Measurements from ENCODE around the gene PCGF5.
"Not testable (repeated sequence)": the region's sequence is repeated elsewhere in the genome, so short reads cannot be mapped to it uniquely, and the experiment has no call there.

PCGF5 gene

GRCh38 chr10:91220194-91220953 is at the start of gene PCGF5:
Gene PCGF5, plus strand, starts transcription at chr10:91220663. Its CDS starts 2,209 bp downstream, at chr10:91222872.
- DNase-seq = peak; percentile 96

GRCh38 chr10:91171485-91171884 is 49.0 kb upstream of the PCGF5 start:
- no peak for DNase-seq

- DNase-seq = no peak
These were observed 48.1 kb upstream of the PCGF5 start for GRCh38 chr10:91172348-91172747.

- no peak for DNase-seq
These were observed 35.1 kb upstream of the PCGF5 start for GRCh38 chr10:91185239-91185875.

- DNase-seq = no peak
These were observed 33.3 kb upstream of the PCGF5 start for GRCh38 chr10:91187156-91187555.

DNA sequence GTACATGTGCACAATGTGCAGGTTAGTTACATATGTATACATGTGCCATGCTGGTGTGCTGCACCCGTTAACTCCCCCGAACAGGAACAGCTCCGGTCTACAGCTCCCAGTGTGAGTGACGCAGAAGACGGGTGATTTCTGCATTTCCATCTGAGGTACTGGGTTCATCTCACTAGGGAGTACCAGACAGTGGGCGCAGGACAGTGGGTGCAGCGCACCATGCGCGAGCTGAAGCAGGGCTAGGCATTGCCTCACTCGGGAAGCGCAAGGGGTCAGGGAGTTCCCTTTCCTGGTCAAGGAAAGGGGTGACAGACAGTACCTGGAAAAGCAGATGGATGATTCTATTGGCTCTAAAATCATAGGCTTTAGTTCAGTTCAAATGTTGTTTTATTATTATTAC is 32.5 kb upstream of the PCGF5 start:
- DNase-seq = not testable (repeated sequence)

DNA sequence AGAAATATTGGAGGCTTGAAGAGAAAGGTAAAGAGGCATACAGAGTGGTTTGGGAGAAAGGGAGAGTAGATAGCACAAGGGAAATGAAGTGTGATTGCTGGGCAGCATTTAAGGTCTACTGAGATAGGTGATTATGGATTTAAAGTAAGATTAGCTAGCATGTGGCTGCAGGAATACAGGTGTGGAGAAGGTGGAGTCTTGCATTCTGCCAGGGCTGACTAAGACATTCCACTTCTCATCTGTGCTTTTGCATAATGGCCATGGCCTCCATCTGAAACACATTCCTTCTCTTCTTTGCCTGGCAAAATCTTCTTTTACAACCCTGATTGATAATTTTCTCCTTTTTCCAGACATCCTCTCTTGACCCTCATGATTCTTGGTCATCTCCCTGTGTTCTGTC is 31.6 kb upstream of the PCGF5 start:
- no peak for DNase-seq

DNA sequence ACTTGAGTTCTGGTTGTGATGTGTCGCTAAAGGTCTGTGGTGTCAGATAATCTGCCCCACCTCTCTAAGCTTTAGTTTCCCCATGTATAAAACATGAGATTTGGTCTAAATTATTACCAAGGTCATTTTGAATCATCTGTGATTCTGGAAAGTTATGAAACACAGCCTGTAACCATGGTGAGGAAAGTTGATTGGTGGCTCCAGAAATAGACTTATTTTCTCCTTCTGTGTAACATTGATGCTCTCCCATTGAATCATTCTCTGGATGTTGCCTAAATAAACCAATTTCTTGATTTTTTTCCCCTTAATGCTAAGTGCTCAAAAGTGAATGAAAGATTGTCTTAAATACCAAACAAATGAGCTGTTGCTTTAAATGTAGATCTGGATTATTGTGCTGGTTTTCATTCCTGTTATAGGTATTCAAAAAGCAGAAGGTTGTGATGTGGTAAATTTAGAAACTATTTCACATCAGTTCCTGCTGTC is 30.0 kb upstream of the PCGF5 start:
- DNase-seq = no peak

DNA sequence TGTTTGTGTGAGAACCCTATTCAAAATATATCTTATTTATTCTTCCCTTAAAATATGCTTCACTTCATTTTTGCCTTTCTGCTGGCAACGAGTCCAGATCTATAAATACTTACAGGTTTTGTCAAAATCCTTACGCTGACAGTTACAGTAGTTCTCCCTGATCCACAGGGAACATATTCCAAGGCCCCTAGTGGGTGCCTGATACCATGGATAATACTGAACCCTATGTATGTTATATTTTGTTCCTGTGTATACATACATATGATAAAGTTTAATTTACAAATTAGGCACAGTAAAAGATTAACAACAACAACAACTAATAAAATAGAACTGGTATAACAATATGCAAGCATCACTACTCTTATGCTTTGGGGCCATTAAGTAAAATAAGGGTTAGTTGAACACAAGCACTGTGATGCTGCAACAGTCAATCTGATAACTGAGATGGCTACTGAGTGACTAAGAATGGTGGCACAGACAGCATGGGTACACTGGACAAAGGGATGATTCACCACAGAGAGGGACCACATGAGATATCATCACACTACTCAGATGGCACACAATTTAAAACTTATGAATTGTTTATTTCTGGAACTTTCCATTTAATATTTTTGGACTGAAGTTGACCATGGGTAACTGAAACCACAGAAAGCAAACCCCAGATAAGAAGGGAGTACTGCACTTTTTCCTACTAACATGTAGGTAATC is 29.4 kb upstream of the PCGF5 start:
- peak; percentile 51 for DNase-seq

- no peak for DNase-seq
These were observed 28.9 kb upstream of the PCGF5 start for GRCh38 chr10:91191584-91191919.

- no peak for DNase-seq
These were observed 25.8 kb upstream of the PCGF5 start for GRCh38 chr10:91194497-91195179.

GRCh38 chr10:91196268-91197048 is 24.0 kb upstream of the PCGF5 start:
- no peak for DNase-seq

DNA sequence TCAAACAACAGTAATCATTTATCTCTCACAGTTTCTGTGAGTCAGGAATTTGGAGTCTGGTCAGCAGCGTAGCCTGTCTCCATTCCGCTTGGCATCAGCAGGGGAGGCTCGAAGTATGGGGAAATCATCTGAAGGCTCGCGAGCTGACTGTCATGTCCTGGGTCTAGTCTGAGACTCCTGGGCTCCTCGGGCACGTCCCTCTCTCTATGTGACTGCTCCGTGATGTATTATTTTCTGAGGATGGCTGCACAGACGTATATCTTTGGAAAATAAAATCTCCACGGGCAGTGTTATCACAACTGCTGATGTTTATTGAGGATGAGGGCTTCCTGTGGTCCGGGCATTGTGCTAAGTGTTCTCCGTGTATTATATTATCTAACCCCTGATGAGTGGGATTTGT is 23.3 kb upstream of the PCGF5 start:
- no peak for DNase-seq

DNA sequence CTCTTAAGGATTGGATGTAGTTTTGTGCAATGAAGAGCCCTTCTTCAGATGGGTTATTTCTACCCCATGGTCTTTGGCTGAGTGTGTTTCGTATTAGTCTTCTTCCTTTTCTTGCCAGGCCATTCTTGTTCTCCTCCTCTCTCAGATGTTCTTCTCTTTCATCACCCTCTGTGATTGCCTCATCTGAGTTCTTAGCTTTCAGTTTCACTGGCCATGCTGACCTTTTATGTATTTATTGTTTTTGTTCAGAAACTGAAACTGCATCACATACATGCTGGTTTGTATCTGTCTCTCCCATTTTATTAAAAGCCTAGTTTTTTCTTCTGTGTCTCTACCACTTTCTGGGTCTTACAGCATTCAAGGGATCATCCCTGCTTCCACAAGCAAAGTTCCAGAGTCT is 21.7 kb upstream of the PCGF5 start:
- peak; percentile 94 for DNase-seq

DNA sequence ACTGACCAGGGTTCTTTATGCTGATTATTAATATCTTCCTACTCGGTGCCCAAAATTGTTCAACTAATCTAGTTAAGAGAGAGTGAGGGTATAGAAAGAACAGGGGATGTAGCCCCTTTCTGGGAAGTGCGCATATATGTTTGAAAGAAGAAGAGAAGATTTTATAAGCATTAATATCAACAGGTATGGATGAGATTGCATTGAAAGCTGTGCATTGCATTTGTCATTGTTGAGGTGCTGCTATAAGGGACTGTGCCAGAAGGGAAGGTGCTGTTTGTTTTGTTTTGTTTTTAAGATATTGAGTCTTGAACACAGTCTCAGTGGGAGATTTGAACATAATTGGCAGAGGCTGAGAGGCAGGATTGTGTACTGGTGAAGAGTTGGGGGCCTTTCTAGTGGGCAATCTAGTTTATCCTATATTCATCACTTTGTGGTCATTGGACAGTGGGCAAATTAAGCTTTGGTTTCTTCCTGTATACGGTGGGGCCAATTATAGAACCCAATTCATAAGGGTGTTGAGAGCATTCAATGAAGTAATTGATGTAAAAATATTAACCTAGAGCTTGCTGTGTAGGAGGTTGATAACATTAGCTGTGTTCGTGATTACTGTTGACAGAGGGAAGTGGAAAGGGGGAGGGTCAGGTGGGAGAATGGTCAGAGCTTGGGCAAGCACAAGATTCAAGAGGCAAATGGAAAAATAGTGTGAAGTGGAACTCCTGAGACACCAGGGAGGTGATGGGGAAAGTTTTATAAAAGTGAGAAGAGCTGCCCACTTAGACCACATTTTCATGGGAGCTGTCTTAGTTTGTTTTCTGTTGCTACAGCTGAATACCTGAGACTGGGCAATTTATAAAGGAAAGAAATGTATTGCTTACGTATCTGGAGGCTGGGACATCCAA is 19.9 kb upstream of the PCGF5 start:
- DNase-seq = no peak

DNA sequence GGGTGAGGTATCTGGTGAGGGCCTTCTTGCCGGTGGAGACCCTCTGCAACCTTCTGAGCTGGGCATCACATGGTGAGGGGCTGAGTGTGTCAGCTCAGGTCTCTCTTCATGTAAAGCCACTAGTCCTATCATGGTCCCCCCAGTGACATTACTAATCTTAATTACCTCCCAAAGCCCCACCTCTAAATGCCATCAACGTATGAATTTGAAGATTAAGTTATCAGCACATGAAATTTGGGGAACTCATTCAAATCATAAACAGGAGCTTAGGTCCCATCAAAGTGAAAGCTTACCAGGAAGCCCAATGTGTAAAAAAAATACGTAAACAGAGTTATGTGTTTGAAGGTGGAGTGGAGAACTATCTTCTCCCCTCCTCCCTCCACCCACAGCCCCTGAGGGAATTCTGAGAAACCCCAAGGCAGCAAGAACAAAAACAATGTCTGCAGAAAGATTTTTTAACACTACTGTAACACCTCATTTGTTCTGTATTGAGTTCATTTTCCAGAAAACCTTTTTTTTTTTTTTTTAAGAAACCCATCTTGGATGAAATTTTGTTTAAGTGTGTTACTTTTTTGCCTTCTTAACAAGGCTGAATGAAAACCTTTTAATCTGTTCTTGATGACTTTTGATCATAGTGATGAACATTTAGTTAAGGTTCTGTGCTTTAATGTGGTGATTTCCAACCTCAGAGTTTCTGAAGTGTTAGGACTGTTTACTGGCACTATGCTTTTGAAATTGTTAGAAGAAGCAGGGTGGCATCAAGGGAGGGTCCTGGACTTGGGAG is 19.1 kb upstream of the PCGF5 start:
- DNase-seq = no peak

GRCh38 chr10:91206427-91206826 is 14.0 kb upstream of the PCGF5 start:
- DNase-seq = no peak

- no peak for DNase-seq
These were observed 13.5 kb upstream of the PCGF5 start for GRCh38 chr10:91206837-91207474.

DNA sequence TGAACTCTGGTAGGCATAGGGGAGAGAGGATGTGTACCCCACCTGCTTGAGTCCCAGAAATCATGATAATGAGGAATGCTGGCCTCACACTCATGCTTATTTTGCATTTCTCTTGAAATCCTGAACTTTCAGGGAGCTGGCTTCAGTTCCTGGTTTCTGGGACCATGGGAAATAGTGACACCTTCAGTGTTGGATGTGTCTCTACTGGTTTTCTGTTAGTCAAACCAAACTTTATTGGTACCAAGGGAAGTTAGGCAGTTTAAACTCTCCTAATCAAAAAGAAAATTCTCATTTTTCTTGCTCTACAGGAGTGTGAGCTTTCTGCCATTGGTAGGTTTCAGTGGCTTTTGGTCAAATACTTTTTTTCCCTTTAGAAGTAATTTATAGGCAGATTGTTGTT is 11.8 kb upstream of the PCGF5 start:
- no peak for DNase-seq

- no peak for DNase-seq
These were observed 10.4 kb upstream of the PCGF5 start for GRCh38 chr10:91210014-91210413.

Data from inflammatory macrophage treated with lipopolysaccharide for 4 hours (primary cell).